Karpas-422 (cell line): ENCODE results near the gene IP6K2. TPM values are rescaled to one million over a fixed set of nuclear protein-coding genes. Genes with fewer than 3 reads are reported as not detected.

ENCODE experiments used
- DNase-seq: peaks from one replicate; pipeline ENCODE4 v3.0.0-alpha.2; 2015
- H2AFZ ChIP-seq: fragments of 200-600 bp; sonication (generic); 2 replicates; pipeline ENCODE4 v1.6.1; 2014; ENCODE audit warnings: antibody characterized with exemption, low read length, mixed read lengths
- H3K27ac ChIP-seq: fragments of 200-600 bp; sonication (generic); 2 replicates; pipeline ENCODE4 v1.5.1; 2014; ENCODE audit warnings: mild to moderate bottlenecking, low read length, moderate library complexity
- H3K27me3 ChIP-seq: fragments of 200-600 bp; sonication (generic); 2 replicates; pipeline ENCODE4 v1.6.1; 2014; ENCODE audit warnings: low read length, mixed read lengths
- H3K36me3 ChIP-seq: fragments of 200-600 bp; sonication (generic); 2 replicates; pipeline ENCODE4 v1.6.1; 2014; ENCODE audit warnings: low read length, mixed read lengths; ENCODE audit not compliant: insufficient read depth
- H3K4me1 ChIP-seq: fragments of 200-600 bp; sonication (generic); 2 replicates; pipeline ENCODE4 v1.6.1; 2014; ENCODE audit warnings: mild to moderate bottlenecking, low read length, mixed read lengths
- H3K4me2 ChIP-seq: fragments of 200-600 bp; sonication (generic); 2 replicates; pipeline ENCODE4 v1.6.1; 2014; ENCODE audit warnings: low read length, low read depth, mild to moderate bottlenecking; ENCODE audit not compliant: poor library complexity, severe bottlenecking
- H3K4me3 ChIP-seq: fragments of 200-600 bp; sonication (generic); 2 replicates; pipeline ENCODE4 v1.5.1; 2014; ENCODE audit warnings: mild to moderate bottlenecking, antibody characterized with exemption, low read length, mixed read lengths
- H3K79me2 ChIP-seq: fragments of 200-600 bp; sonication (generic); 2 replicates; pipeline ENCODE4 v1.6.1; 2014; ENCODE audit warnings: mild to moderate bottlenecking, low read length, mixed read lengths
- H3K9ac ChIP-seq: fragments of 200-600 bp; sonication (generic); 2 replicates; pipeline ENCODE4 v1.6.0; 2014; ENCODE audit warnings: low read length
- H3K9me2 ChIP-seq: fragments of 200-600 bp; sonication (generic), shearing (Covaris generic); replicated peaks from 2 replicates; pipeline ENCODE4 v1.6.0; 2014; ENCODE audit warnings: mild to moderate bottlenecking, low read length, moderate library complexity; ENCODE audit not compliant: insufficient read depth
- H3K9me3 ChIP-seq: fragments of 300-700, 200-600 bp; sonication (generic); 2 replicates; pipeline ENCODE4 v1.6.1; 2014; ENCODE audit warnings: low read length, mixed read lengths
- H4K20me1 ChIP-seq: fragments of 200-600 bp; sonication (generic); 2 replicates; pipeline ENCODE4 v1.6.1; 2014; ENCODE audit warnings: mild to moderate bottlenecking, antibody characterized with exemption, low read length, low read depth; ENCODE audit not compliant: insufficient read depth
- total RNA-seq: library from RNA; depleted of rRNA; stranded (reverse); fragments of >200 nt; shearing (Covaris generic); gene quantifications from 2 replicates; pipeline ENCODE4 v1.2.3, GENCODE V29; 2014; ENCODE audit warnings: low replicate concordance

Gene IP6K2
- total RNA-seq, 1 experiment from 2014 or later = 93.6 TPM

- peak; percentile 77 for DNase-seq
- Histone ChIP-seq H3K9ac (peak overlapping the region; percentile 97), H3K27me3 (no peaks in the 10 kb centered on the region), H3K4me1 (peaks cover 21% of the 10 kb centered on the region), H2AFZ (no peak overlapping the region), H3K4me2 (peak overlapping the region; percentile 71), H3K4me3 (peak overlapping the region; percentile 78), H3K9me3 (no peaks in the 10 kb centered on the region), H3K79me2 (peaks cover 53% of the 10 kb centered on the region), H3K9me2 (no peaks in the 10 kb centered on the region), H3K36me3 (peaks cover 21% of the 10 kb centered on the region), H4K20me1 (peaks cover 22% of the 10 kb centered on the region; the same call in 1 of the 2 replicates), H3K27ac (peak overlapping the region; percentile 76)
Measured at GRCh38 chr3:48716508-48716981, 476 bp downstream of the IP6K2 start.

GRCh38 chr3:48715174-48715800 lies 1.7 kb downstream of the IP6K2 start:
- Histone ChIP-seq H3K4me1 (peaks cover 18% of the 10 kb centered on the region), H3K27ac (peak overlapping the region; percentile 76), H3K4me2 (peak overlapping the region; percentile 71), H3K9ac (peak overlapping the region; percentile 97), H3K4me3 (peak overlapping the region; percentile 78), H2AFZ (no peak overlapping the region), H3K79me2 (peaks cover 66% of the 10 kb centered on the region), H4K20me1 (peaks cover 28% of the 10 kb centered on the region; the same call in 1 of the 2 replicates), H3K27me3 (no peaks in the 10 kb centered on the region), H3K9me2 (no peaks in the 10 kb centered on the region), H3K36me3 (peaks cover 27% of the 10 kb centered on the region), H3K9me3 (no peaks in the 10 kb centered on the region)
- no peak for DNase-seq

GRCh38 chr3:48711727-48712126 lies 5.3 kb downstream of the IP6K2 start:
- H2AFZ ChIP-seq = no peak overlapping the region
- no peaks in the 10 kb centered on the region for H3K27me3 ChIP-seq
- H3K4me1 ChIP-seq = peaks cover 13% of the 10 kb centered on the region
- peaks cover 96% of the 10 kb centered on the region for H3K79me2 ChIP-seq
- no peak overlapping the region for H3K4me3 ChIP-seq
- no peaks in the 10 kb centered on the region for H3K9me3 ChIP-seq
- no peak overlapping the region for H3K4me2 ChIP-seq
- no peaks in the 10 kb centered on the region for H3K9me2 ChIP-seq
- H3K36me3 ChIP-seq = peaks cover 46% of the 10 kb centered on the region
- DNase-seq = no peak
- H3K9ac ChIP-seq = no peak overlapping the region
- H3K27ac ChIP-seq = no peak overlapping the region
- H4K20me1 ChIP-seq = peaks cover 46% of the 10 kb centered on the region

- H3K36me3 ChIP-seq = peaks cover 45% of the 10 kb centered on the region
- no peak overlapping the region for H3K9ac ChIP-seq
- H4K20me1 ChIP-seq = peaks cover 46% of the 10 kb centered on the region
- H3K27ac ChIP-seq = no peak overlapping the region
- no peak overlapping the region for H3K4me3 ChIP-seq
- no peaks in the 10 kb centered on the region for H3K9me2 ChIP-seq
- H3K4me2 ChIP-seq = no peak overlapping the region
- H3K79me2 ChIP-seq = peaks cover 96% of the 10 kb centered on the region
- H2AFZ ChIP-seq = no peak overlapping the region
- H3K9me3 ChIP-seq = no peaks in the 10 kb centered on the region
- no peaks in the 10 kb centered on the region; the same call in 1 of the 2 replicates for H3K4me1 ChIP-seq
- no peak for DNase-seq
- no peaks in the 10 kb centered on the region for H3K27me3 ChIP-seq
Measured at GRCh38 chr3:48709051-48709461, 8.0 kb downstream of the IP6K2 start.

- H2AFZ ChIP-seq = no peak overlapping the region
- H3K9me3 ChIP-seq = no peaks in the 10 kb centered on the region
- H3K9me2 ChIP-seq = no peaks in the 10 kb centered on the region
- H4K20me1 ChIP-seq = peaks cover 50% of the 10 kb centered on the region
- H3K27me3 ChIP-seq = no peaks in the 10 kb centered on the region
- no peaks in the 10 kb centered on the region; the same call in 1 of the 2 replicates for H3K4me1 ChIP-seq
- no peak overlapping the region for H3K9ac ChIP-seq
- H3K79me2 ChIP-seq = peaks cover 95% of the 10 kb centered on the region
- no peak overlapping the region for H3K27ac ChIP-seq
- no peak overlapping the region for H3K4me3 ChIP-seq
- DNase-seq = no peak
- H3K36me3 ChIP-seq = peaks cover 45% of the 10 kb centered on the region
- H3K4me2 ChIP-seq = no peak overlapping the region
Measured at GRCh38 chr3:48708481-48708889, 8.5 kb downstream of the IP6K2 start.

- H3K9me3 ChIP-seq = no peaks in the 10 kb centered on the region
- no peaks in the 10 kb centered on the region for H3K4me1 ChIP-seq
Measured at GRCh38 chr3:48707157-48707556, 9.9 kb downstream of the IP6K2 start.

GRCh38 chr3:48702320-48702920 lies 14.6 kb downstream of the IP6K2 start:
- Histone ChIP-seq H3K79me2 (peaks cover 98% of the 10 kb centered on the region), H3K36me3 (peaks cover 49% of the 10 kb centered on the region), H3K9me2 (no peaks in the 10 kb centered on the region), H3K9me3 (no peaks in the 10 kb centered on the region), H4K20me1 (peaks cover 57% of the 10 kb centered on the region), H2AFZ (no peak overlapping the region), H3K9ac (no peak overlapping the region), H3K4me2 (no peak overlapping the region), H3K4me3 (no peak overlapping the region), H3K27me3 (no peaks in the 10 kb centered on the region), H3K4me1 (no peaks in the 10 kb centered on the region), H3K27ac (no peak overlapping the region)
- no peak for DNase-seq

More at GRCh38 chr3:48707157-48707556, 9.9 kb downstream of the IP6K2 start:
- no peaks in the 10 kb centered on the region for H3K9me2 ChIP-seq
- H4K20me1 ChIP-seq = peaks cover 53% of the 10 kb centered on the region
- no peak for DNase-seq
- H3K9ac ChIP-seq = no peak overlapping the region
- H3K36me3 ChIP-seq = peaks cover 46% of the 10 kb centered on the region
- peaks cover 96% of the 10 kb centered on the region for H3K79me2 ChIP-seq
- H3K4me3 ChIP-seq = no peak overlapping the region
- H2AFZ ChIP-seq = no peak overlapping the region
- no peak overlapping the region for H3K27ac ChIP-seq
- no peak overlapping the region for H3K4me2 ChIP-seq
- H3K27me3 ChIP-seq = no peaks in the 10 kb centered on the region

GRCh38 chr3:48700731-48701405 lies 16.2 kb downstream of the IP6K2 start:
- H3K27ac ChIP-seq = no peak overlapping the region
- peaks cover 46% of the 10 kb centered on the region for H3K36me3 ChIP-seq
- peaks cover 58% of the 10 kb centered on the region for H4K20me1 ChIP-seq

More at GRCh38 chr3:48700731-48701405, 16.2 kb downstream of the IP6K2 start:
- Histone ChIP-seq H3K9ac (no peak overlapping the region), H3K27me3 (no peaks in the 10 kb centered on the region), H3K9me2 (no peaks in the 10 kb centered on the region), H3K9me3 (no peaks in the 10 kb centered on the region), H3K4me2 (no peak overlapping the region), H3K79me2 (peaks cover 96% of the 10 kb centered on the region), H3K4me1 (no peaks in the 10 kb centered on the region), H2AFZ (no peak overlapping the region), H3K4me3 (no peak overlapping the region)
- no peak for DNase-seq
